Left lung (tissue), 10 donors: Measurements from ENCODE around the gene SLCO2B1. TPM values are rescaled to one million over a fixed set of nuclear protein-coding genes. Genes with fewer than 3 reads are reported as not detected.

Source experiments
- ATAC-seq: fragments of 200-7000 bp; cut with Tn5 transposase; one replicate; pipeline ENCODE4 v1.9.1; 2020; ENCODE audit warnings: moderate library complexity
- DNase-seq, 4 donors: peaks; one replicate each; pipeline ENCODE4 v3.0.0-alpha.2; 2013 to 2020
- H3K27ac ChIP-seq, 2 donors: fragments of 200-600 bp; sonication (generic) in 1 of 2; one replicate each; pipeline versions ENCODE4 v1.5.0 to v1.8.0; 2020 to 2021
- H3K27me3 ChIP-seq, 2 donors: fragments of 200-600 bp; sonication (generic) in 1 of 2; one replicate each; pipeline versions ENCODE4 v1.5.0 to v1.8.0; 2020 to 2021
- H3K36me3 ChIP-seq, 2 donors: fragments of 200-600 bp; sonication (generic) in 1 of 2; one replicate each; pipeline versions ENCODE4 v1.5.0 to v1.8.0; 2020 to 2021
- H3K4me1 ChIP-seq, 2 donors: fragments of 200-600 bp; one replicate each; pipeline ENCODE4 v1.8.0; 2021
- H3K4me3 ChIP-seq, 2 donors: fragments of 200-600 bp; sonication (generic) in 1 of 2; one replicate each; pipeline versions ENCODE4 v1.5.0 to v1.8.0; 2020 to 2021; ENCODE audit warnings: mild to moderate bottlenecking in 1 of 2
- H3K9me3 ChIP-seq, 2 donors: fragments of 200-600 bp; sonication (generic) in 1 of 2; one replicate each; pipeline versions ENCODE4 v1.5.0 to v1.8.0; 2020 to 2021
- CTCF ChIP-seq, 2 donors: fragments of 200-600 bp; sonication (generic) in 1 of 2; IDR thresholded peaks; one replicate each; pipeline versions ENCODE4 v1.5.0 to v1.8.0; 2021; ENCODE audit warnings: antibody characterized with exemption in 2 of 2
- intact Hi-C, 2 donors: fragments of 100-400 bp; cut with DNase I; formaldehyde crosslinking; loops; one replicate each; pipeline versions ENCODE4 v1.11.2 to v1.14.2; 2022
- polyA plus RNA-seq, 6 donors: library from polyadenylated mRNA; unstranded; fragments of 120-200 nt; gene quantifications; one replicate each; pipeline ENCODE4 v1.2.1, GENCODE V29; 2013; ENCODE audit not compliant: insufficient read length in 6 of 6
- total RNA-seq, 2 donors: library from RNA; stranded (reverse); fragmentation: NEBNext Ultra II Directional; extraction: Animal tissue kit (Norgen Biotek cat#: 25700); gene quantifications; one replicate each; pipeline ENCODE4 v1.2.1, GENCODE V29; 2021
- donor health status: DM: no; HTN: yes; CAD: no.
- donor health status: DM: no; HTN: no; CAD: no.

The SLCO2B1 gene
- total and polyA plus RNA-seq, 8 donors, result 20.5 to 220 (median 27.9) TPM

DNA sequence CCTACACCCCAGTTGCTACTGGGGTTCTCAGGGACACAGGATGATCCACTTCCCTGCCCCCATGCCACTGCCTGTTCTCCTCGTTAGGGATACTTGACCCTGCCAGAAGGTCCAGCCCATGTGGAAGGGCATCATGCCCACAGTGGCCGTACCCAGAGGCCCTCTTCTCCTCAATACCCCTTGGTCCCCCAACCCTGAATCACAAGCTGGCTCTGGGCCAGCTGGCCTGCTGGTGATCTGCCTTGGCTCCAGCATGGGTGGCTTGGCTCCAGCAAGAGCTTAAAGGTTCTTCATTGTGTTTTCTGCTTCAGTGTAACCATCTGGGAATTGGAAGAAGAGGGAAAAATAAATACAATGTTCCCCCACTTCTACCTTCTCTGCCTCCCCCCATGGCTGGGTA lies 78.6 kb downstream of the SLCO2B1 start:
- DNase-seq, result no peak
- H3K9me3 ChIP-seq, result no peaks in the 10 kb centered on the region
- no peak for ATAC-seq
- no peaks in the 10 kb centered on the region for H3K4me1 ChIP-seq
- intact Hi-C loops, result no loop called here
- H3K27ac ChIP-seq, result no peak overlapping the region
- no peaks in the 10 kb centered on the region for H3K36me3 ChIP-seq
- no peak for TF ChIP-seq CTCF (IDR thresholded peaks at IDR 0.05)
- no peak overlapping the region for H3K4me3 ChIP-seq
- H3K27me3 ChIP-seq, result no peaks in the 10 kb centered on the region

GRCh38 chr11:75230621-75231020 lies 79.7 kb downstream of the SLCO2B1 start:
- Histone ChIP-seq H3K4me1 (no peaks in the 10 kb centered on the region), H3K36me3 (no peaks in the 10 kb centered on the region), H3K27ac (no peak overlapping the region), H3K27me3 (peaks cover 0 to 2% of the 10 kb centered on the region in 2 donors), H3K9me3 (no peaks in the 10 kb centered on the region), H3K4me3 (no peak overlapping the region)
- intact Hi-C loops, result no loop called here
- DNase-seq (no peak), ATAC-seq (no peak)
- TF ChIP-seq CTCF (IDR thresholded peaks at IDR 0.05), result no peak

DNA sequence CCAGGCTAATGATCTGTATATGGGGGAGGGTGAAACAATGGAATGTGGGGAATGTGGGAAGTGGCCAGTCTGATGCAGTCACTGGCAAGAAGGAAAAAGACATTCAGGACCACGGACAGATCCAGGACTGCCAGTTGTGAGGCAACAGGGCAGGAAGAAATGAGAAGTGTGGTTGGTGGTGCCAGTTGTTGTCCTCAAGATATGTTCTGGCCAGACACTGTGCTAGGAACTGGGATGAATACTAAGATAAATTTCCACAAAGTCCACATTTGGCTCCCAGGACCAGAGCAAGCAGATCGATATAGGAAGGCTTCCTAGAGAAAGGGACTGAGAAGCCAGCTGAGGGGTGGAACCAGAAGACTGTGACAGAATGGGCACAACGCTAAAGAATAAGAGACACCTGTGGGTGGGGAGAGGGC lies 82.9 kb downstream of the SLCO2B1 start:
- peak in 1 of 4 donors; percentile 49 for DNase-seq
- Histone ChIP-seq H3K4me3 (no peak overlapping the region), H3K36me3 (no peaks in the 10 kb centered on the region), H3K9me3 (no peaks in the 10 kb centered on the region), H3K27ac (no peak overlapping the region), H3K27me3 (peaks cover 0 to 31% of the 10 kb centered on the region in 2 donors), H3K4me1 (no peaks in the 10 kb centered on the region)
- no peak for TF ChIP-seq CTCF (IDR thresholded peaks at IDR 0.05)
- intact Hi-C loops, result no loop called here
- peak; percentile 72 for ATAC-seq

DNA sequence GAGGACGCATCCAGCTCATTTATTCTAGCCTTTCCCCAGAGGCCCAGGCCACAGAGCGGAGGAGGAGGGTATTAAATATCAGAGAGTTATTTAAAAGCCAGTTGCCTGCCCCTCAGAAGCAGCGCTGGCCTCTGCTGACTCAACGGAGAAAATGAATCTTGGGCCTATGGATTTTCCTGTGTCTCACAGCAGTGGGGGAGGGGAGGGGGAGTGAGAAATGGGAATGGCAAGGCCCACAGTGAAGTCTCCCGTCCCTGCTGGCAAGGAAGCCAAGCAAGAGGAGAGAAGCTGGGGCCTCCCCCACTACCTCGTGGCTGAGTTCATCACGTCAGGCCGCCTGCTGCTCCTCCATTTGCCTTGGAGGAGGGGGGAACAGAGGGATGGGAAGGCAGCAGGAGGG lies 85.2 kb downstream of the SLCO2B1 start:
- H3K4me1 ChIP-seq, result peaks cover 5 to 11% of the 10 kb centered on the region in 2 donors
- TF ChIP-seq CTCF (IDR thresholded peaks at IDR 0.05), result no peak
- H3K9me3 ChIP-seq, result no peaks in the 10 kb centered on the region
- no peak overlapping the region for H3K4me3 ChIP-seq
- H3K27ac ChIP-seq, result no peak overlapping the region
- ATAC-seq (no peak), DNase-seq (no peak)
- H3K27me3 ChIP-seq, result peaks cover 18 to 54% of the 10 kb centered on the region in 2 donors
- intact Hi-C loops, result no loop called here
- no peaks in the 10 kb centered on the region for H3K36me3 ChIP-seq

GRCh38 chr11:75237050-75237449 lies 86.1 kb downstream of the SLCO2B1 start:
- peaks cover 20 to 63% of the 10 kb centered on the region in 2 donors for H3K27me3 ChIP-seq

More at GRCh38 chr11:75237050-75237449, 86.1 kb downstream of the SLCO2B1 start:
- DNase-seq (no peak), ATAC-seq (no peak)
- H3K9me3 ChIP-seq, result no peaks in the 10 kb centered on the region
- intact Hi-C loops, result no loop called here
- peaks cover 5 to 18% of the 10 kb centered on the region in 2 donors for H3K4me1 ChIP-seq
- H3K27ac ChIP-seq, result no peak overlapping the region
- no peak overlapping the region for H3K4me3 ChIP-seq
- no peaks in the 10 kb centered on the region for H3K36me3 ChIP-seq
- TF ChIP-seq CTCF (IDR thresholded peaks at IDR 0.05), result no peak
